HG03342 (cell line): ENCODE measurements around the gene CEP112.

Source experiments
- ATAC-seq: cut with Tn5 transposase; IDR thresholded peaks from one replicate; pipeline ENCODE4 v1.9.1; 2021; ENCODE audit warnings: mild to moderate bottlenecking, moderate library complexity; ENCODE audit not compliant: unreplicated experiment

The CEP112 gene

DNA sequence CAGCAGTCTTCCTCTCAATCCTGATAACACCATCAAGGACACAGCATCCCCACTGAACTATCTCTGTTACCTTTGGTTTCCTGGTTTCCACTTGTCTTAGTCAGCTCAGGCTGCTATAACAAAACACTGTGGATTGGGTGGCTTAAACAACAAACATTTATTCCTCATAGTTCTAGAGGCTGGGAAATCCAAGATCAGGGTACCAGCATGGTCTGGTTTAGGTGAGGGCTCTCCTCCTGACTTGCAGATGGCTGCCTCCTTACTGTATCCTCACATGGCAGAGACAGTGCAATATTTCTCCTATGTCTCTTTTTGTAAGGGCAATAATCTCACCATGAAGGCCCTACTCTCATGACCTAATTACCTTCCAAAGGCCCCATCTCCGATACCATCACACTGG is 527.2 kb downstream of the CEP112 start:
- ATAC-seq, result no peak

DNA sequence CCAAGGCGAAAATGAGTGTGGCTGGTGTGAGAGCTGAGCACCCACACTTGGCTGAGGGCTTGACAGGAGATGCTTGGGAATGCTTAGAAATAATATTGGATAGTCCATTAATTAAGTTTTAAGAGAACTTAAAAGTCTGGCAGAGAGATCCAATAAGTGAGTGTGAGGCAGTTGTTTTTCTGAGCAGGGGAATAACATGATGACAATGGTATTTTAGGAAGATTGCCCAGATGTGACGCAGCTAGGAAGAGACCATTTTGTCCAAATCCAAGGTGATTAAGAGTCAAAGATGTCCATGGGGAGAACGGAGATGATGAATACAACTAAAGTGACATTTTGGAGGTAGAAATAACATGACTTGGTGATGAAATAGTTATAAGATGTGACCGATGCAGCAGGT is 527.7 kb downstream of the CEP112 start:
- no peak for ATAC-seq

DNA sequence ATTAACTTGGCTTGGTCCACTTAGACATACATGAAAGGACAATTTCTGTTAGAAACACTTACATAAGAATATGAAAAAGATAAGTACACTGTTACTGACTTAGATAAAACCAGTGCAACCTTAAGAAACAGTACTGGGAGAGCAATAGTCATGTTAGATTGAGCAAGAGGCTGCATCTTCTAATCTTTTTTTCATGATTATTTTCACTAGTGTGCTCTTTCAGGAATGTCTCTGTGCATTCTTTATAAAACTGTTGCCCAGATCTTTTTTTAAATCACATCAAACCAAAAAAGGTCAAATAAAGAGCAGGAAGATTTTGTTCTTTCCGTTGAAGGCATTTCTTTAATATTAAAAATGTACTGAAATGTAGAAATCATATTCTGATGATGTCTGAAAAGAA is 529.7 kb downstream of the CEP112 start:
- ATAC-seq, result no peak

DNA sequence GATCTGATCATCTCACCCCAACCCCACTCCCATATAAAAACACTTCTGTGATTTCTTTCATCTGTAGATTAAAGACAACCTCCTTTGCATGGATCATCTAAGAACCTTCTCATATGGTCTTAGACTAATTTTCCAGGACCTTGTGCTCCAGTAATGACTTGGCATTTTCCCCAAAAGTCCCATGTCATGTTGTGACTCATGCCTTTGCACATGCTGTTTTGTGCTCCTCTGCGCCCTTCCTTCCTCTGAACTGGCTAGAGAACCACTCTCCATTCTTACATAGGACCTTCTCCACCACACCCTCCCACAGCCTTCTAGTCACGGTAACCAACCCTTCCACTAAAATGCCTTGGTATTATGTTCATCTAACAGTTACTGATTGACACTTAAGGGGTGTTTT is 531.0 kb downstream of the CEP112 start:
- ATAC-seq, result no peak

DNA sequence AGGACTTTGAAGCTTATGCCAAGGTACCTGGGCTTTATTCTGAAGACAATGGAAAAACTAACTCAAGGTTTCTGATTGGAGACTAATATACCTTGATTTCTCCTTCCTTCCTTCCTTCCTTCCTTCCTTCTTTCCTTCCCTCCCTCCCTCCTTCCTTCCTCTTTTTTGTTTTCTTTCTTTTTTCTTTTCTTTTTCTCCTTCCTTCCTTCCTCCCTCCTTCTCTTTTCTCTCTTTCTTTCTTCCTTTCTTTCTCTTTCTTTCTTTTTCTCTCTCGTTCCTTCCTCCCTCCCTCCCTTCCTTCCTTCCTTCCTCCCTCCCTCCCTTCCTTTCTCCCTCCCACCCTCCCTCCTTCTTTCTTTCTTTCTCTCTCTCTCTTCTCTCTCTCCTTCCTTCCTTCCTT is 531.9 kb downstream of the CEP112 start:
- ATAC-seq, result no peak

DNA sequence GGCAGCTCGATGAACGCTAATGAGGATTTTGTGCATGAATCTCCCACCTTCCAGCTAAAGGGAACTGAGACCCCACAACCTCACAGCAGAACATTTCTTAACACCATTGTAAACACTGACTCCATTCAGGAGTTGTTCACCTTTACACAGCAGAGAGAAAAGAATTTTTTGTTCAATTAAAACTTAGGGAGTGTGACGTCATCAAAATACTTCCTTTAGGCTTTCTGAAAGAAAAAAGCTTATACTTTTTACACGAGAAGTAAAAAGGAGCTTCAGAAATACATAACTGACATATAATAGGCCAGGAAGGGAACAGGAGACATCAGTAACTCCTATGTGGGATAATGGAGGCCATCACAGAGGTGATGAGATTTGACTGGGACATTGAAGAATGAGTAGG is 532.4 kb downstream of the CEP112 start:
- ATAC-seq, result no peak

DNA sequence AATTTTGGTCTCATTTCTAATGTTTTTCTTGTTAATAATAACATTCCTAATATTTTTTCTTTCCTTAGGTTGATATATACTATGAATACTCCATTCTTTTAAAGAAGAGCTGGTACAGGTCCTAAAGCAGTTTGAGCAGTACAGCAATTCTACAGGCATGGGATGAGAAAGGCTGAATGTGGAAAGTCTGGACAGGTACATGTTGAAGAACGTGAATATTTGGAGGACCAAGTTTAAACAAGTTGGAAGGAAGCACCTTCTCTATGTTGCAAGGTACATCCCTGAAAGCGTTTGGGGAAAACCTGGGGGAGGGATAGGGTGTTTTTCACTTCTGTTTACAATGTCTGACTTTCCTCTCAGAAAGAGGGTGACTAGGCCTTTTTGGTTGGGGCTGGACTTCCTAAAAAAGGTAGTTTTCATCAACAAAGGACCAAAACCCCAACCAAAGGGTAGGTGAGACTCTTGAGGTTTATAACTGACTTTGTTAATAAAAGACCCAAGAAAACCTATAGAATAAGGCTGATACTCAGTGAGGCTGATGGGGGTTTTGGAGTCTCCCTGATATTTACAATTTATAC is 534.6 kb downstream of the CEP112 start:
- no peak for ATAC-seq

DNA sequence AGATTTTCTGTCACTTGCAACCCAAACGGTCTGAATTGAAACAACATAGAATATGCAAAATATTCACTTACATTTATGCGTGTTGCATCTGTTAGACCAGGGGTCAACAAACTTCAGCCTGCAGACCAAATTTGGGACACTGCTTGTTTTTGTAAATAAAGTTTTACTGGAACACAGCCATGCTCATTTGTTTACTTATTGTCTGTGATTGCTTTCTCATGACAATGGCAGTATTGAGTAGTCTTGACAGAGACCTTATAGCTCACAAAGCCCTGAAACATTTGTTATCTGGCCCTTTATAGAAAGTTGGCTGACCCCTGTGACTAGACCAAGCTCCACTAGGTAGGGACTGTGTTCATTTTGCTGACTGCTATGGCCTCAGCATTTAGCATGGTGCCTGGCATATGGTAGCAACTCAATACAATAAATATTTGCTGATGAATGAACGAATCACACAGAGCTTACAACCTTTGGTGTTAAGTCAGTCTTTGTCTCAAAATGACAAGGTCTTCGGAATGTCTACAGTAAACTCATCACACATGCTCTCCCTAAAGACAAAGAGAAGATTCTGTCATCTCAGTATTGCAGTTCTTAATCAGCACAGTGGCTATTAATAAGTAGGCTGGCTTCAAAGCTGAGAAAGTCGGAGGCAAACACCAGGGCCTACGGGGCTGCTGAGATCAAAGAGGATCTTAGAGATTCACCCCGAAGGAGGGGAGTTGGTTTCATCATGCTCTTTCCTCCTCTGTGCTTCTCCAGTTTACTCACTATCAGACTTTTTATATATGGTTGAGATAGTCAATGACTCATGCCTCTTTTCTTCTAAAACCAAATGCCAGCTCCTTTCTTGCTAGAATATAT is 535.3 kb downstream of the CEP112 start:
- ATAC-seq, result peak; percentile 77

DNA sequence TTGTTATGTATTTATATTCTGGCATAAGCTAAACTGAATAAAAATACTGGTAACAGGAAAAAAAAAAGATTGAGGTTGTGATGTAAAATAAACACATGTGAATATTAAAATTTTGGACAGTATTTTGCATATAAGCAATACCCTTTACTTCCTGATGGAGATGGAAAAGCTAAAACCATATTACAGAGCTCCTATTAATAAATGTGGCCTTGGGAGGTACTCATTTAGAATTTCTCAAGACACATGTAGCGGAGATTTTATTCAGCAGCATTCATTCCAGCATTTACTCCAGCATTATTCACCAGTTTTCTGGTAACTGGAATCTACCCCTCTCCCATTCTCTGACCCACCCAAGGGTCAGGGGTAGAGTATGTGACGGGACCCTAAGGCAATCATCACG is 536.2 kb downstream of the CEP112 start:
- no peak for ATAC-seq

DNA sequence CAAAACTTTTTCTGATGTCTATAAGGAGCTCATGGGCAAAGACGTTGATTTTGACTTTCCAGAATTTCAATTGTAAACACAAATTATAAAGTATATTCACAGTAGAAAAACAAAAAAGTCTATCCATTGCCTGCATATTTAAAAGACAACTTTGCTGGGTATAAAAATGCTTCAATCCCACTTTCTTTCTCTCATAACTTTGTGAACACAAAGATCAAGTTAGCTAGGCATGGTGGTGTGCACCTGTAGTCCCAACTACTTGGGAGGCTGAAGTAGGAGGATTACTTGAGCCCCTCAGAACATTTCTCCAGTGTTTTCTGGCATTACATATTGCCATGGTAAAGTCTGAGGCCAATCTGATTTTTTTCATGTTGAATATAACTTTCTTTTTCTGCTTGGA is 547.4 kb downstream of the CEP112 start:
- no peak for ATAC-seq

DNA sequence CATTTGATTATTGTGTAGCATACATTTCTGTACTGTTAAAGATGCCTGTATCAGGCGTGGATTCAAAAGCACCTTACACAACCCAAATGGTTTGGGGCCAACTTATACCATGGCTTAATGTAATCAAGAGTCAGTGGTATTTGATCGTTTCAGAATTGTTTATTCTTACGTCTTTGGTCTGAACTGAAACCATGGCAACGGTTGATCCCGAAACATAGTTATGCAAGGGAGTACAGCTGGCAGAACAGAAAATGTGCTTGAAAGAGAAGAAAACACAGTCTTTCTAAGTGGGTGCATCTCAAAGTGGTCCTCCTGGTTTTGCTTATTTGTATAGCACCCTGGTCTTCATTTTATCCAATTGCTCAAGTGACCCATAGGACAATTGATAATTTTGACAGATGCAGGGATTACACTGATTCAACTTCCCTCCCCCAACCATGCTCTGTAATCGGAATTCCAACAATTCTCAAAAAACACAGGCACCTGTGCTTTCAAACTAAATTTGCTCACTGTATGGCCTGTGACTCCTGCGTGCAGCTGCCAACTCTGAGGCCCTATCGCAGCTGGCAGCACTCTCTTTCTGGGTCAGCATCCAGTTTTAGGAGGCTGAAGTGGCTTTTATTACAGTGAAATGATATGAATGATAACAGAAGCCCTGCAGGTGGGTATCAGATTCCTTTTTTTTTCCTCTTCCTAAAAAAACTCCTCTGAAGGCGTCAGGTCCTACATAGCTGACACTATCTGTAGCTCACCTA is 553.5 kb downstream of the CEP112 start:
- no peak for ATAC-seq

DNA sequence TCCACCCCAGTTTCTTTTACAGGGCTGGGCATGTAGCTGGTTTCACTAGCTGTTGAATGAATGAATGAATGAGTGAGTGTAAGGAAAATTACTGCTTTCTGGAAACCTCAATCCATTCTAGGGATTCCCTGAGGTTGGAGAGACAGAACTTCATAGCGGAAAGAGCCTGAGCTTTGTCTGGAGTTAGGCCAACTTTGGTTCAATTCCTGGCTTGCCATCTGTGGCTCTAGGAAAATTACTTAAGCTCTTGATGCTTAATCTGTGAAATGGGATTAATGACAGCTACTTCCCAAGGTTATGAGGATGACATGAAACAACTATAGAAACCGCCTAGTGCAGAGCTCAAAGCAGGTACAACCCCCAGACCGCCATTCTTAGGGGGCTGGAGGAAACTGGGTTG is 554.1 kb downstream of the CEP112 start:
- no peak for ATAC-seq

DNA sequence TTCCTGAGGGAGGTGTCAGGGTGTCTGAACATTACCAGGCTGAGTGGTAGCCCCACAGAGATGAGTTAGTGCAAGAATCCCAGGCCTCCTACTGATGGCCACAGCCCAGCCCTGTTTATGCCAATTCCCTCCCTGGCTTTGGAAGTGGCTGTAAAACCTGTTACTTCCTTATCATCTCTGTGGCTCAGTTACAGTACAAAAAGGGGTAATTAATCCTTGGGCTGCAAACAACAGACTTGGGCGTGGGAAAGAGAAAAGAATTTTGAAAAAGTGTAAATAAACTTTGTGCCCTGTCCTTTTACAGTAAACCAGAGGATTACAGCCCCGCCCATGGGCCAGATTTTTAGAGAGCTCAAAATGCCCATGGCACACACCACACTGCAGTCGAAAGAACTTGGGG is 557.4 kb downstream of the CEP112 start:
- no peak for ATAC-seq

DNA sequence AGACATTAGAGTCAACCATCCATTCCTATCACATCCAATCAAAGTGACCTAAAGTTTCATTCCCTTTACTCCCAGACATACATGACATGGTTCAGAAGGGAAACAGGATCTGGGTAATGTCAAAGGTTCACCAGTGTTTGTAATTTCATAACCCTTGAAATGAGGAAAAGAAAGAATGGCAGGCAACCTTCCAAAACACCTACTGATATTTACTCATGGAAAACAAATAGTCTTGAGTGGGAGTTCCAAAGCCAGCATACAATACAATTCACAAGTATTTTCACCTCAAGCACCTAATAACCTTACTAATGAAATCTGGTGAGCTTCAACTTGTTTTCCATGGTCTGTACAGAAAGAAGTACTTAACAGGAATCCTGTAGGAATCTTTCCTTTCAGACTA is 557.9 kb downstream of the CEP112 start:
- no peak for ATAC-seq

DNA sequence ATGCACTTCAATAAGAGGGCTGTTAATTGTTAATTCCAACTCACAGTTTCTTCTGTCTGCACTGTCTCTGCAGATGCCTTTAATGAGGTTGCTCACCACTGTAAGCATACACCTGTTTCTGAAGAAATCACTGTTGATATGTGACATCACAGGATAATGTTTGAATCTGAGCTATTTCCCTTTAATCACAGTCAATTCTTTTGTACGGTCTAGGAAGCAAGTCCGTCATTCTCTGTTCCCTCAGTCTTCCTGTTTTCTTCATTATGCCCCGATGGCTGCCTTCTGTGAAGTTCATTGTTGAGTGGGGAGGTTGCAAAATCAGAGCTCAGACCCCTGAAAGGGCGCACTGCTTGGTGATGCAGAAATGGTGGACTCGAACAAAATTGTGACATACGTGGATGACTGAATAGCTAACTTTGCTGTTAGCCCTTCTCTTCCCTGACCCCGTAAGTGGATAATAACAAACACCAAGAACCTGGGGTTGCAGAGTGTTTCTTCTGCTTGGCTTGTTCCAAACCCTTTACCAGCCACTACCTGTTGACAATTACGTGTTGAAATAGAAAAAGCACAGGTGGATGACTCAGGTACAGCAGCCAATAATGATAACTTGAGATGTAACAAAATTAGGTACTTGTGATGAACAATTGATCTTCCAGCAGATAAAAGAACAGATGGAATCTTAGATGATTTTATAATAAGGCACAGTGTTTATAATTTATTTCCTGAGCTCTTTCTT is 558.6 kb downstream of the CEP112 start:
- ATAC-seq, result no peak

DNA sequence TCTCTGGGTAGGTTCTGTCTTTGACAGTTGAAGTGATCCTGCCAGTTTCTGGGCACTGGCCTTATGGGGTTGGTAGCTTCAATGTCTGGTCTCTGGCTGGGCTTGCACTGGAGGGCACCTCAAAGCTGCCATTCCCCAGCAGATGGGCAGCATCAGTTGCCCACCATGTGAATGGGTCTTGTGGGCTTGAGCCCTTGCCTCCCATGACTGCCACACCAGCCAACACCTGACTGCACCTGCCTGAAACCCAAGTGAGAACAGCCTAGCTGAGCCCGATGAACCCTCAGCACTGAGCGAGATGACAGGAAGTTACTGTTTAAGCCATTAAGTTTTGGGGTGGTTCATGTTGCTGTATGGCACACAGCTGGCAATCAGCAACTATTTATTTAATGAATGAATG is 561.4 kb downstream of the CEP112 start:
- ATAC-seq, result no peak

DNA sequence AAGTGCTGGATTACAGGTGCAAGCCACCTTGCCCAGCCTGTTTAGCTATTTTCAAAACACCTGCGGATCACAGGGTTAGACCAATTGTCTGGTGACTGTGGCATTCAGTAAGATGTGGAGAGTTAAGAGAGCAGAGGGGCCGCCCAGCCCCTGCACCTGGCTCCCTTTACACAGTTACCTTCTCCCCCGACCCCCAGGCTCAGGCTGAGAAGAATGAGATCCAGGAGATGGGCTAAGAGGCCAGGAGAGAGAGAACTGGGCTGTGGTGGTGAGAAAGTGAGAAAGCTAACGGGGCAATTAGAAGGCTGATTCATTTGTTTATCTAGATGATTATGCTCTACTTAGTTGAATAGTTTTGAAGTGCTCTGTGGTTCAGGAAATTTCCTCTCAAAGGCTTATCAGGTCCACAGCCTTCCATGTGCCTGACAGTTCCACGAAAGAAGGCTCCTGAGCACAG is 562.7 kb downstream of the CEP112 start:
- ATAC-seq, result no peak

DNA sequence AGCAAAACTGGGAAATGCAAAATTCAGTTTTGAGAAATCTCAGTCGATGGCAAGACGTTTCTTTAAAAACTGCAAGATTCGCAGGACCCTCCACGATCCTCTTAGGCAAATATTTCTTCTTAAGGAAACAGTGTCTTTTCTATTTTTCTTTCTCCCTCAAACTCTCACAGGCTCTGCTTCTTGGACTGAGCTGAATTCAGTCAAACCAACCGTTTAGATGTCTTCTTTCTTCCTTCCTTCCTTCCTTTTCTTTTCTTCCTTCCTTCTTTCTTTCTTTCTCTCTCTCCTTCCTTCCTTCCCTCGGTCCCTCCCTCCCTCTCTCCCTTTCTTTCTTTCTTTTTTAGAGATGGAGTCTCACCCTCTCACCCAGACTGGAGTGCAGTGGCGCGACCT is 563.3 kb downstream of the CEP112 start:
- no peak for ATAC-seq

DNA sequence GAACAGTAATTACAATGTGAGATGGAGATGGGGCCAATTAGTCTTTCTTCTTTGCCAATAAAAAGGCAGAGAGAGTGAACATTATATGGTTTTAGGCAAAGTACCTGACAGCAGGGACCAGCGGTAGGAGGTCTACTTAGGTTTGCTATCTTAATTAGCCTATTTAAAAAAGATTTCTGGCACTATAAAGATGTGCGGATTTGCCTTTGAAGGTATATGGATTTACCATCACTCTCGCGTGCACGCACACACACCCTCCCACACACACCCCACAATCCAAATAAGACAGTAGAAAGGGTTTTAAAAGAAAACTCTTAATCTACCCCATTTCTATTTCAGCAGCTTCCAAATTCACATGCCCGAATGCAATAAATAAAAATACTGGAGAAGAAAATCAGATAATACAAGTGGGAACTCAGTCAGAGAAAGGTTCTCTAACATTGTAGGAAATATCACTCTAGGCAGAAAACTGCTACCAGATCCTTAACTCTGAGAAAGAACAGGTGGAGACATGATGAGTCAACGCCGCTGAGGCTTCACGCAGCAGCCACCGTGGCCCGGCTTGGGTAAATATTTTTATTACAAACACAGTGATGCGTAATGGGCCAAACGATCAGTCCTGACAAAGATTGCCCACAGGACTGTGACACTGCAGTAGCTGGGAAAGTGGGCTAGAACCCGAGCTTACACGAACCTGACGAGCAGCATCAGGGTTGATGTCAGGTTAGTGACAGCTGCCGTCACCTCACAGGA is 563.9 kb downstream of the CEP112 start:
- ATAC-seq, result no peak

DNA sequence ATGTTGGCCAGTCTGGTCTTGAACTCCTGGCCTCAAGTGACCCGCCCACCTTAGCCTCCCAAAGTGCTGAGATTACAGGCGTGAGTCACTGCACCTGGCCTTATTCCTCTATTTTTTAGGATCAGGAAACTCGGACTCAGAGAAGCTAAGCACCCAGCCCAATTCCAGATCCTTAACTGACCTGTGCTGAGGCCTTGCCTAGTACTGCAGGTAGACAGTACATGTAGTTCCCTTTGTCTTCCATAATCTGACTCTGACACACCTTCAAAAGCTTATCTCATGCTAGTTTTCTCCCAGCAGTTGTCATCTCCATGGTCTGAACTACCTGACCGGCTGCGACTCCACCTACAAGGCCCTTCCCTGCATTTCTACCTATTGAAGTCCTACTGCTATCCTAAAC is 564.8 kb downstream of the CEP112 start:
- no peak for ATAC-seq

DNA sequence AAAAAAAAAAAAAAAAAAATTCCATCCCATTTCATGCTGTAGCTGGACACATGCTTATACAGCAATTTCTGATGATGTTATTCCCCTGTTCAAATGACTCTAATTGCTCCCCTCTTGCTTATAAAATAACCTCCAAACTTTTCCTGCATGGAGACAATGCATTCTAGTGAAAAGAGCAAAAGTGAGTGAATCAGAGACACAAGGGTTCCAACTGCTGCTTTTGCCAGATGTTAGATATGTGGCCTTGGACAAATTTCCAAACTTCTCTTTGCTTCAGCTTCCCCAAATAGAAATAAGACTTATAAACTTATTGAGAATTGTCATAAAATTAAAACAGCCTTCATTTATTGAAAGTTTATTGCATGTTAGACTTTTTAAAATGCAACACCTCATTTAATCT is 565.5 kb downstream of the CEP112 start:
- no peak for ATAC-seq
